Sigmoid colon (tissue), 3 donors: Measurements from ENCODE around the gene TPR.

ENCODE experiments used
- CTCF ChIP-seq, 4 experiments: fragments of 450-650 bp in 3 of 4; fragments of 200-600 bp in 1 of 4; IDR thresholded peaks; one replicate each; pipeline ENCODE4 v1.5.1; 2016 to 2019; ENCODE audit warnings: antibody characterized with exemption in 4 of 4, mild to moderate bottlenecking in 3 of 4, moderate library complexity in 2 of 4
- POLR2A ChIP-seq, 2 donors: fragments of 450-650 bp; IDR thresholded peaks; one replicate each; pipeline ENCODE4 v1.6.1; 2016; ENCODE audit warnings: antibody characterized with exemption in 2 of 2, mild to moderate bottlenecking in 2 of 2, moderate library complexity in 2 of 2

GRCh38 chr1:186391841-186392240 is 16.8 kb upstream of the TPR start:
- TF ChIP-seq CTCF (IDR thresholded peaks at IDR 0.05) (no peak), POLR2A (IDR thresholded peaks at IDR 0.05) (no peak)
